Bronchus fibroblast of lung (primary cell): Measurements from ENCODE around the gene LY6G5B. TPM values are rescaled to one million over a fixed set of nuclear protein-coding genes. Genes with fewer than 3 reads are reported as not detected.

Source experiments
- total RNA-seq: library from RNA; depleted of rRNA; stranded (reverse); fragments of >200 nt; gene quantifications from 2 replicates; pipeline ENCODE4 v1.2.3, GENCODE V29; 2015

The LY6G5B gene, protein sequence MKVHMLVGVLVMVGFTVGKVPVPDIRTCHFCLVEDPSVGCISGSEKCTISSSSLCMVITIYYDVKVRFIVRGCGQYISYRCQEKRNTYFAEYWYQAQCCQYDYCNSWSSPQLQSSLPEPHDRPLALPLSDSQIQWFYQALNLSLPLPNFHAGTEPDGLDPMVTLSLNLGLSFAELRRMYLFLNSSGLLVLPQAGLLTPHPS
- 0.84 and 1.3 TPM in 2 replicates for total RNA-seq

DNA sequence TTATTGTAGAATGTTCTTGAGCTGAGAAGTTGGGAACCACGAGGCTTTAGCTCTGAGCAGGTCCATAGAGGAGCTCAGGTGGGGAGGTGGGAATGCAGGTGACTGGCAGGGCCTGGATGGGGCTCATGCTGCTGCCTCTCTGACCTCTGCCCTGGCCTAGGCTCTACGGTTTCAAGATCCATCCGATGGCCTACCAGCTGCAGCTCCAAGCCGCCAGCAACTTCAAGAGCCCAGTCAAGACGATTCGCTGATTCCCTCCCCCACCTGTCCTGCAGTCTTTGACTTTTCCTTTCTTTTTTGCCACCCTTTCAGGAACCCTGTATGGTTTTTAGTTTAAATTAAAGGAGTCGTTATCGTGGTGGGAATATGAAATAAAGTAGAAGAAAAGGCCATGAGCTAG, at the start of gene LY6G5B:
Gene LY6G5B, plus strand, starts transcription at position 301 of the 400 bp plus-strand sequence. CDS start 975 bp downstream, outside the sequence.

DNA sequence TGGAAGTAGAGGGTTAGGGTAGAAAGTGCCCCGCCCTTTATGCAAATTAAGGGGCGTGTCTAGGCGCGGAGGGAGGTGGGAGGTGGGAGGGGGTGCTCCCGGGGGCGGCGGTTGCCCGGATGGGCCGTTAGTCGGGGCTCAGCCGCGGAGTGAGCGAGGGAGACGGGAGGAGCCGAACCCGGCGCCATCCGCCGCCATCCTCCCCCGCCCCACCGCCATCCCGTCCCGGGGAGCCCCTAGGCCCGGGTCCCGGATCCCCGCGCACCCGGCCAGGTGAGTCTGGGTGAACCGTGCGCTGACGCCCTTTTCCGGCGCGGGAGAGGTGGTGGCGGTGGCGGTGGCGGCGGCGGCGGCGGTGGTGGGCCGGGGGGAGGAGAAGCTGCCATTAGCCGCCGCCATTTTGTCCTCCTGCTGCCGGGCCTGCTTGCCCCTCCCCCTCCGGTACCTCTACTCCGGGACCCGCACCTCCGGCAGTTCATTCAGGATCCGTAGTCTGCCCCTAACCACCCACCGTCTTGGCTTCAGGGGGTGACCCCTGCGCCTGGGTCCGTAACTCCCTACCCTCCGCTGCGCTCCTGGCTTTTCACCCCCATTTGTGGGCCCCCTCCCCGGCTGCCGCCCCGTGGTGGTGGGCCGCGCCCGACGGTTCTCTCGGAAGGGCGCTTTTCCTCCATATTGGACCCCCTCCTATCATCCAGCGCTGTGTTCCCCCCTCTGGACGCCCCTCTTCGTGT, 49.0 kb upstream of the LY6G5B start, which contains the start of gene PRRC2A:
Gene PRRC2A, plus strand, starts transcription at position 130 of the 734 bp plus-strand sequence. CDS start 2,075 bp downstream, outside the sequence.

DNA sequence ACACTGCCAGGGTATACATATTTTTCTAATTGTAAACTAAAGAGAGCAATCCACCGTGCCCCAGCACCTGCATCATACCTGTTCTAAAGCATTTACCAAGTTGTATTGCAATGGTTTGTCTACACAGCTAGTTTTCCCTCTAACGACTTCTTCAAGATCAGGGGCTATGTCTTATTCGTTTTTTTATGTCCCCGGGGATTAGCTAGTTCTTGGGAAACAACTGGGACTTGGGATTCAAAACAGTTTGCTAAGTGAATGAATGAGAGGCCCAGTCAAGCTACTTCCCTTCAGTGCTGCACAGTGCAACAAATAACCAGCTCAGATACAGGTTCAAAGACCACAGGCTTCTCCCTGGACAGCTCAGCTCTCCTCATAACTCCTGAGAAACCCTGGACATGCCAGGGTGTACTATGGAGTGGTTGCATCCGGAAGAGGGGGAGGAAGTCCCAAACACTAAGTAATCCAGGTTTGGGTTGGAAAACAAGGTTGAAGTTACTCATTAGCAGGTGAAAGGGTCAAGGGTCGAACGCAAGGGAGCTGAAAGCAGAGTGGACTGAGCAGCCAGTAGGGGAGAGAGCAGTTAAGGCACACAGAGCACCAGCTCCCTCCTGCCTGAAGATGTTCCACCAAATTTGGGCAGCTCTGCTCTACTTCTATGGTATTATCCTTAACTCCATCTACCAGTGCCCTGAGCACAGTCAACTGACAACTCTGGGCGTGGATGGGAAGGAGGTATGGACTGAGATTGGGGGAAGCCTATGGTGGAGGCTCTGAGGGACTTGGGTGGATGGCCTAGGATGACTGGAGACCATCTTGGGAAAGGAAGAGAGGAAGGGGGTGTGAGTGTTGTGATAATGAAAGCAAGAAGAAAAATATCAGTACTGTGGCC, 14.2 kb upstream of the LY6G5B start, which contains the start of gene APOM:
Gene APOM, plus strand, starts transcription at position 546 of the 889 bp plus-strand sequence. Its CDS starts 73 bp downstream, at position 619.

DNA sequence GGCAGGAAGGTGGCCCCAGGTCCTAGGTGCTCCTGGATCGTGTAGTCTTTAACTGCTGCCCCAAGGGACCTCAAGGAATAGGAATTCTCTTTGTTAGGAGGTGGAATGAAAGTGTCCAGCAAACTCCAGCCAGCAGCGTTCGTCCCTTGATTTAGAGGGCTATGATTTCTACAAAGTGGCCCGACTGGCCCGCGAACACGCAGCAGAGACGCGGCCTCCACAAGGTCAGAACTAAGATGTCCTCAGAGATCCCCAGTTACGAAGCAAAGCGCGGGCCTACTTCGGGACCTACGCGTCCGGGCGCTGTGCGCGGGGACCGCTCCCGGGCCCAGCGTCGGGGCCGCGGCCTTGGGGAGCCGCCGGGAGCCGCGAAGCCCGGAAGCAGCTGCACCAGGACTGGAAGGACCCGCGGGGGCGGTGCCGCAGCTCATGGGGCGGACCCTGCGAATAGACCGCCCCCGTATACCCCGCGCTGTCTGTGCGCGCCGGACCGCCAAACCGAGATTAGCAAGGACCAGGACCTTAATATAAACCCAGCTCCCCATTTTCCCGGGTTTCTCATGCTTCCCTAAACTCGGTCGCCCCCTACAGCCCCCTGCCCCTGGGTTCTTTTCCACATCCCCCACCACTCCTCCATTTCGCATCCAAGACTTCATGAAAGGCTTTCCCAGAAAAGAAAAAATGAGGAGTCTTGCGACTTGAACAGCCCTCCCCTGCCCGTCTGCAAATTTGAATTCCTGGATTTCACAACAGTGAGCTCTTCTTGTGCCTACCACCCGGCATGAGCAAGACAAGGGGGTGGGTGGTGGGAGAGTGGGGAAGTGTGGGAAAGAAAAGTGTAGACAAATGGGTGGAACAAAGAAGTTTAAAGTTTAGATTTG, 9.2 kb upstream of the LY6G5B start, which contains the start of gene C6orf47:
Gene C6orf47, minus strand, starts transcription at position 398 of the 881 bp plus-strand sequence. CDS start 831 bp downstream, outside the sequence.

DNA sequence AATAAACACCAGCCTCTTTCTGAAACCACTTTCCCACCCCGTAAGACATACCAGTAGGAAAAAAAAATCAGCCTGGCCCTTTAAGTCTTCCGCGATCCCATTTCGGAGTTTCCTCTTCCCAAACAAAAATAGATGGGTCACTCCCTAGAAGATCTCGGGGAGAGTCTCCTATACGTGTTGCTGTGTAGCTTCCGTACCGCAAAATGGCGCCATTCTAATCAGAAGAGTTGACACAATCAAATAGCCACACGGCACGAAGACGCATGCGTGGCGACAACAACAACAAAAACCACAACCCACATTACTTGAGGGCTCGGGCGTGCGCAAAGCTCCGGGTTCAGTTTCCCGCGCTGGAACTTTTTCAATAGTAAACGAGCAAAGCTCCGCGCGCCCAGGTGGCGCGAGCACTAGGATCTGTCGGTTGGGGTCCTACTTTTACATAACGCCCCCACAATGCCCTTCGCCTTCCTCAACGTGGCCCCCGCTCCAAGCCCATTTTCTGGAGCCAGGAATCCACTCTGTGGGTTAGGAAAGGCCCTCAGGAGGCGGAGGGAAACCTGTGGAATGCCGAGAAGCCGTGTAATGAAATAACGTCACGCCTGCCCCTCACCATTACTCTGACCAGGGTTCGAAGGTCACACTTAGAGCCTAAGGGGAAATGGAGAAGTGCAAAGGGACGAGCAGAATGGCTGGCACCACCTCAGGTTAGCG, 4.8 kb upstream of the LY6G5B start, which contains the start of gene GPANK1:
Gene GPANK1, minus strand, starts transcription at position 208 of the 711 bp plus-strand sequence. CDS start 519 bp downstream, outside the sequence.

DNA sequence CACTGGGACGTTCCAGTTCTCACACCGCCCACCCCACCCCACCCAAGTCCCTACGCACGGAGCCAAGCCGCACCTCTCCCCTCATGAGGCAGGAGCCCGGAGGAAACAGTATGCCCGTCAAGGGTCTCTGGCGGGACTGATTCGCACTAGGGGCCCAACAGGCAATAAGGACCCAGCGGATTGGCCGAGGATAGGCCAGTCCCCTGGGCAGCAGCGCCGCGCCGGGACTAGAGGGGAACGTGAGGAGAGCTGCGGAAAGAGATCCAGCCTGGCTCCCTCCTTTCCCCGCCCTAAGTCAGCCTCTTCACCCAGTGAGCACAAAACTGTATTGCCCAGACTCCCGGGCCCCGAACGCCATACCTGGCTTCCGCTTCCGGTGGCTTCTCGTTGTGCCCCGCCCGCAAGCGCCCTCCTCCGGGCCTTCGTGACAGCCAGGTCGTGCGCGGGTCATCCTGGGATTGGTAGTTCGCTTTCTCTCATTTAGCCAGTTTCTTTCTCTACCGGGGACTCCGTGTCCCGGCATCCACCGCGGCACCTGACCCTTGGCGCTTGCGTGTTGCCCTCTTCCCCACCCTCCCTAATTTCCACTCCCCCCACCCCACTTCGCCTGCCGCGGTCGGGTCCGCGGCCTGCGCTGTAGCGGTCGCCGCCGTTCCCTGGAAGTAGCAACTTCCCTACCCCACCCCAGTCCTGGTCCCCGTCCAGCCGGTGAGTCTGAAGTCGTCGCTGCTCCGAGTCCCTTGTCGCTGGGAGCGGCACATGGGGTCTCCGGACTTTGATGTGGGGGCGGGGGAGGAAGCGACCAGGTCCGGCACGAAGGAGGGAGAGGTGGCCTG, 4.1 kb upstream of the LY6G5B start, which contains the start of gene CSNK2B:
Gene CSNK2B, plus strand, starts transcription at position 580 of the 836 bp plus-strand sequence. CDS start 752 bp downstream, outside the sequence.

DNA sequence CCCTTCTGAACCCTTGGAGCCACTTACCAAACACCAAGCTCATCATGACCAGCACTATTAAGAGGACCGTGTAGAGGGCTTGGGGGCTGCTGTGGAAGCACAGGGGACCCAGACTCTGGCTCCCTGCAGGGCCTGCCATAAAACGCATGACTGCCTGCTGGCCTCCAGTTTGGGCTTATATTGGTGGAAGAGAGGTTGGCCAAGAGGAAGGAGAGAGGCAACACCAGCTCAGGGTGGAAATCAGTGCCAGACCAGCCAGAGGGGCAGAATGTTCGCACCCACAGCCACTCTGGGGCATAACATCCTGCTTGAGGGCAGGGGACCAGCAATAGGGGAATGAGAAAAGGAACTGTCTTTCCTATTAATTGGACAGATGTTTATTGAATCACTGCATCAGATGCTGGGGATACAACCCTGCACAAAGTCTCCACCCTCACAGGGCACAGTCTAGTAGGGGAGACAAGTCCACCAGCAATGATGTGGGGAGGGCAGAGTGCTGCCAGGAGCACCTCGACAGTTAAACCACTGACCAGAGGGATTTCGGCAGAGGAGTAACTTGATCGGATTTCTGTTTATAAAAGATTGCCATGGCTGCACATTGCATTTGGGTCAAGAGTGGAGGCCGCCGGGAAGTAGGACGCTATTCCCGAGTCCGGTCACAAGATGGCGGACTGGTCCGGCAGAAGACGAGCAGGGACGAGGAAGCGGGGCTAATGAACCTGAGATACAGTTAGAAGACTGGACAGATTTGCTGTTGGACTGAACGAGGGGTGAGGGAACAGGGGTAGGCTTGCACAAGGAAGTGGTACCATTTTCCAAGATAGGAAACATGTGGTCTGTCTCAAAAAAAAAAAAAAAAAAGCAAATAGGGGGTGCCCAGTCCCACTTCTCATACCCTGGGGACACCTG, 10.7 kb downstream of the LY6G5B start, which contains the start of gene LY6G5C:
Gene LY6G5C, minus strand, starts transcription at position 842 of the 909 bp plus-strand sequence. Its CDS starts 694 bp downstream, at position 148.

DNA sequence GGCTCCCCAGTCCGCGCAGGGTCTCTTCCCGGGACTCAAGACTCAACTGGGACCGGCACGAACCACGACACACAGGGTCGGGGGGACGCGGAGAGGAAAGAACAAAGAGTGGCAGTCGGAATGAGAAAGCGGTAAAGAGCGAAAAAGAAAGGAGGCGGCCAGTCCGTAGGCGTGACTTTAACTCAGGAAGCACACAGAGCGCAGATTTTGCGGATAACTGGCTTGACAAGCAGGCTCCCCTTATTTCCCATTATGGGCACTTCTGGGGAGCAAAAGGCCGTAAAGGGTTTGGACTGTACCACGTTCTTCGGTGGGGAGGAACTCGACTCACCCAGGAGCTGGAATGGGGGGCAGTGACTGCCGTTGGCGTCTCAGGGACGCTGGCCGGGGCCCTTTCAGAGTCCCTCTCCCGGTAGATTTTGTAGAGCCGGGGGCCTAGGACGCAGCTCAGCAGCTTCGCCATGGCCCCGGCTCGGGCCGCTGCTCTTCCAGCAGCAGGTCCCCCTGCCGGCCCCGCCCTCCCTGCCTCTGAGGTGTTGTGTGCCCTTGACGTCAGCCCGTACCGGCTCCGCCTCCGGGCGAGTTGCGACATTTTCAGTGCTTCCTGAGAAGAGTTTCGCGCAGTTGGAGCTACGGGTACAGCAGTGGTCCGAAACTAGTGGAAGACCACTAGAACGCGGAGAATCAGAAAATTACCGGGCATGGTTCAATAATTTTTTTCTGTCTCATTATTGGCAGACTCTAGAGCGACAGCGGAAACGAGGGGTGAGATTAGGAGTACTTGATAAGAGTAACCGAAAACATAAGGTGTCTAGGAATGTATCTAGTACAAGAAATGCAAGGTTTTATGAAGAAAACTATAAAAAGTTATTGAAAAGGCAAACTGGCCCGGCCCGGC, 33.3 kb downstream of the LY6G5B start, which contains the start of gene ABHD16A:
Gene ABHD16A, minus strand, starts transcription at position 506 of the 898 bp plus-strand sequence. Its CDS starts 43 bp downstream, at position 463.

DNA sequence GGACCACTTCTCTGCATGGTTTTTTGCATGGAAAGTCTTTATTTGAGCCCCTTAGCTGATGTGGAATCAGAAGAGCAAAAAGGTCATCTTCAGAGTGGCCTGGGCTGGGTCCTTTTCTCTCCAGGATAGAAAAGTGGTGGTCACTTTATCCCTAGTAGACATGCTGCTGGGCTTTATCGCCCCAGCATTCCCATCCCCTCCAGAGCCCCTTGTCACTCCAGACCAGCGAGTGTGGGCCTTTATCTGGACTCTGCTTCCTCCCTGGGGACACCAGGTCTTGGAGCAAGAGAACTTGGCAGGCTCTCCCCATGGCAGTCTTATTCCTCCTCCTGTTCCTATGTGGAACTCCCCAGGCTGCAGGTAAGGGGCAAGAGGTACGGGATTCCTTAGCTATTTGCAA, 36.8 kb downstream of the LY6G5B start, which contains the start of gene LY6G6F:
Gene LY6G6F, plus strand, starts transcription at position 268 of the 400 bp plus-strand sequence. Its CDS starts 41 bp downstream, at position 309.

DNA sequence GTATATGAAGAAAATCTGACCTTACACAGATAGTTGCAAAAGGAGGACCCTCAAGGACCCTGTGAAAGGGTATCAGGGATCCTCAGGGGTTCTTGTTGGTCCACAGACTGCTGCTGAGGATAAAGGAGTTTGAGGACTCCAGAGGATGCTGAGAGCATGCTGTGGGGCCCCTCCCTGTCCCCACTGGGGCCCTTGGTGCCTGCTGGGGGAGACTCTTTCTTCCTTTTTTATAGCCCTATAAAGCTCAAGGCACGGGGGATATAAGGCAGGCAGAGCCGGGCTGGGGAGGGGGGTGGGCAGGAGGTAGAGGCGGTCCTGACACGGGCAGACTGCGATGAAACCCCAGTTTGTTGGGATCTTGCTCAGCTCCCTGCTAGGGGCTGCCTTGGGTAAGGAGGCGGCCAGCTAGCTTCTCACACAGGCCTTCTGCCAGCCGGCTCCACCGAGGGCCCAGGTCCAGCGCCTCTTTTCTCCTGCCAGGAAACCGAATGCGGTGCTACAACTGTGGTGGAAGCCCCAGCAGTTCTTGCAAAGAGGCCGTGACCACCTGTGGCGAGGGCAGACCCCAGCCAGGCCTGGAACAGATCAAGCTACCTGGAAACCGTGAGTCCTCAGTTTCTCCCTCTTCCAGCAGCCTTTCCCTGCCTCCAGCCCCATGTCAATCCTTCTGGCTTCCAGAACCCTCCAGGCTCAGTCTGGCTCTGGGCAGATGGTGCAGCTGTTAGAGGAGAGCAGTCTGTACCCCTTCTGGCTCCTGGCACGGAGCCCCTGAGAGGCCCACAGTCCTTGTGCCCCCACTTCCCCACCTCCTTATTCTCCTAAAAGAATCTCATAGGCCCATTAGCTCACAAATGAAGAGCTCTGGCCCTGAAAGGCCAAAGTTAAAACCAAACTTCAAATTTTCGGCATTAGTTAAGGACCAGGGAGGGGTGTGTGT, 45.5 kb downstream of the LY6G5B start, which contains the start of gene LY6G6D:
Gene LY6G6D, plus strand, starts transcription at position 327 of the 937 bp plus-strand sequence. Its CDS starts 8 bp downstream, at position 335.

DNA sequence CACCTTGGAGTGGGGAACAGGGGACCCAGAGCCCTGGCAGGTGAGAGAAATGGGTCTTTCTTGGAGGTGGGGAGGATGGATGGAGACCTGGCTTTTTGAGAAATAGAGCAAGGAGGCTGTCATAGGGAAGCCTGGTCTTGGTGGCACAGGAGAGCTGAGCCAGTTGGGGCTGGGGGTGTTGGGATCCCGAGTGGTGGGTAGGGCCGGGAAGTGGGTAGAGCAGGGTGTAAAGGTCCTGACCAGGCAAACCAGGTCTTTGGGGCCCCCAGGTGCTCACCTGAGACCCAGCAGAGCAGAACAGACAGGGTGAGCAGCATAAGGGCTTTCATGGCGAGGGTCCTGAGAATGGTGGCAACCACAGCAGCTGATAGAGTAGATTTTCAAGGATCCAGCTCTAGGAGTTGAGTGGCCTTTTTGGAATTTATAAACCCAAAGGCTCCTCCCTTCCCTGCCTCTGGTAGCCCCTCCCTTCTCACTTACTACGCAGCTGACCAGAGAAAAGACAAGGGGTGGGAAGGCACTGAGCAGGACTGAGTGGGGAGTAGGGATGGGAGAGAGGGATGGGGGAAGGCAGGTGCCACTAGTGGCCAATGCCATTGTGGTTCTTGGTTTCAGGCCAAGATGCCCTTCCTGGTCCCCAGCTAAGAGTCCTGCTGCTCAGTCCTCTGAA, 51.7 kb downstream of the LY6G5B start, which contains the start of gene LY6G6C:
Gene LY6G6C, minus strand, starts transcription at position 396 of the 670 bp plus-strand sequence. Its CDS starts 67 bp downstream, at position 329.

